SK-N-MC (cell line): ENCODE data around the gene CD58.
A peak's percentile ranks its signal among the peaks of the same experiment; 100 is the strongest.

Source experiments
- DNase-seq: peaks from one replicate; pipeline ENCODE4 v3.0.0-alpha.2; 2011; ENCODE audit warnings: low read depth, low spot score
- H3K27ac ChIP-seq: fragments of 200-600 bp; sonication (generic); 2 replicates; pipeline ENCODE4 v1.5.1; 2016; ENCODE audit warnings: mixed run types
- H3K36me3 ChIP-seq: fragments of 200-600 bp; sonication (generic); 2 replicates; pipeline ENCODE4 v1.6.1; 2017; ENCODE audit warnings: antibody characterized with exemption, low read length, mixed read lengths; ENCODE audit not compliant: insufficient read depth
- H3K4me3 ChIP-seq: fragments of 200-600 bp; sonication (generic); 2 replicates; pipeline ENCODE4 v1.5.1; 2016
- H3K9ac ChIP-seq: fragments of 200-600 bp; sonication (generic); 2 replicates; pipeline ENCODE4 v1.8.0; 2017; ENCODE audit warnings: mixed run types, mixed read lengths; ENCODE audit not compliant: insufficient read length
- H3K9me3 ChIP-seq: fragments of 200-600 bp; sonication (generic); 2 replicates; pipeline ENCODE4 v1.6.1; 2017; ENCODE audit warnings: low read depth, mild to moderate bottlenecking, antibody characterized with exemption, low read length, moderate library complexity, mixed read lengths
- EZH2 ChIP-seq: fragments of 200-600 bp; sonication (generic); IDR thresholded peaks from one replicate; pipeline ENCODE4 v1.6.1; 2017; ENCODE audit warnings: antibody characterized with exemption
- FOXP2 ChIP-seq: optimal IDR thresholded peaks from 2 replicates; pipeline ENCODE3; 2011; ENCODE audit warnings: mild to moderate bottlenecking, moderate library complexity; ENCODE audit not compliant: insufficient read depth; ENCODE audit errors: extremely low read length, control extremely low read depth
- POLR2AphosphoS5 ChIP-seq: IDR thresholded peaks from 2 replicates; pipeline ENCODE4 v1.6.1; 2012; ENCODE audit warnings: mild to moderate bottlenecking, low read depth, low read length, borderline replicate concordance

Gene CD58

DNA sequence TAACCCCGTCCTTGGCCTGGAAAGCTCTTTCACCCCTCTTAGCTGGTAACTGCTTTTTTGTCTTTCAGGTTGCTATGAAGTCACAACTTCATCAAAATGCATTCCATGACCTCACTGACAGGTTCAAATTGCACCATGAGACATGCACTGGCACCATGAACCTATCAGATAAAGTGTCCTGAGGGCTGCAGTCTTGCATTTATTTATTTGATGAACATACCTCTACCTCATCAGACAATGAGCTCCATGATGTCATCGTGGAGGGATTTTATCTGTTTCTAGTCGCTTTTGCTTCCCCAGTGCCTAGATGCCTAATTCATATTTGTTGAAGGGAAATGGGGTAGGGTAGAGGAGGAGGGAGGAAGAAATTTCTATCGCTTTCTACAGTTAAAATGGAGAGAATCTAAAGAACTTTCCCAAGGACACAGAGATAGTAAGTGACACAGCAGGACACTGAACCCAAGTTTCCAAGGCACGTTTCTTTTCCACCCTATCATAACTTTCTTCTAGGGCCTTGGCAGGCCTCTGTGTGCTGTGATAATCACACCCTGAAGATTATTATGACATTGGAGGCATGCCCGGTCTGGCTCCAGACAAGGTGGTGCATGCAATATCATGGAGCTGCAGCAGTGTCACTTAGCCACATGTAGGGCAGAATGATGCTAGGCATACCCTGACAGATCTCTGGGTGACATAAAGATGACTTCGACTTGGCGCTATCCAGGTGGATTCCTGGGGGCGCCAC is 69.5 kb downstream of the CD58 start:
- Histone ChIP-seq H3K9me3 (no peaks in the 10 kb centered on the region), H3K4me3 (no peak overlapping the region), H3K9ac (no peak overlapping the region), H3K27ac (no peak overlapping the region), H3K36me3 (no peaks in the 10 kb centered on the region)
- no peak for TF ChIP-seq EZH2
- no peak for TF ChIP-seq FOXP2
- TF ChIP-seq POLR2AphosphoS5, result no peak
- no peak for DNase-seq

DNA sequence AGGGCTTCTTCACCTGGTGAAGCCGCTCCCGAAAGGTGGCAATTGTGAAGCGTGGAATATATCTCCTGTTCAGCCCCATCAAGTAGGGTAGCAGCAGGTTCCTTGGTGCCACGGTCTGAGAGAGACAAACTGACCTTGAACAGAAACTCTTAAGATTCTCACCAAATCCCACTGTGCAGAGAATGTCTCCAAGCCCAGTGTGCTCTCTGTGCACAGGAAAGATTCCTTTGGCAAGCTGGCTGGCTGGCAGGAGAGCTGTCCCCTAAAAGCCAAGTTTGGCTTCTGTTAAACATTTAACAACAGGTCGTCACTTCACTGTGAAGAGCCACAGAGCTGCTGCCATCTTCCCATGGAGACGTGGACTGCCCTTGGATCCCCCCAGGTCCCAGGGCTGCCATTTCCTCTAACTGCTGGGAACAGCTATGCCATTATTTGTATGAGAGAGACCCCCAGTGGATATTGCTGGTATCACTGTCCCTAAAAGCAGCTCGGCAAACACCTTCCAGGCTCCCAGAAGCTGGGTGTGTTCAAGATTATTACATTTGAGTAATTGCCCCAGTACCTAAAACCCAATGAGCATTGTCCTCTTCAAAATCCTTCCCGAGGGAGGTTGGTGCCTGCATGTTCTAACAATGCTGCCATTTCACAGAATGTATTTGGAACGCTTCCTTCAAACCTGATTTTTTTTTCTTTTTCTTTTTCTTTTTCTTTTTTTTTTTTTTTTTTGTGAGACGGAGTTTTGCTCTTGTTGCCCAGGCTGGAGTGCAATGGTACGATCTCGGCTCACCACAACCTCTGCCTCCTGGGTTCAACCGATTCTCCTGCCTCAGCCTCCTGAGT is 71.8 kb downstream of the CD58 start:
- Histone ChIP-seq H3K4me3 (peak overlapping the region; percentile 41), H3K36me3 (no peaks in the 10 kb centered on the region), H3K9ac (peak overlapping the region; percentile 69), H3K27ac (peak overlapping the region; percentile 89), H3K9me3 (no peaks in the 10 kb centered on the region)
- peak; percentile 77 for DNase-seq
- TF ChIP-seq EZH2 (no peak), POLR2AphosphoS5 (no peak), FOXP2 (no peak)

DNA sequence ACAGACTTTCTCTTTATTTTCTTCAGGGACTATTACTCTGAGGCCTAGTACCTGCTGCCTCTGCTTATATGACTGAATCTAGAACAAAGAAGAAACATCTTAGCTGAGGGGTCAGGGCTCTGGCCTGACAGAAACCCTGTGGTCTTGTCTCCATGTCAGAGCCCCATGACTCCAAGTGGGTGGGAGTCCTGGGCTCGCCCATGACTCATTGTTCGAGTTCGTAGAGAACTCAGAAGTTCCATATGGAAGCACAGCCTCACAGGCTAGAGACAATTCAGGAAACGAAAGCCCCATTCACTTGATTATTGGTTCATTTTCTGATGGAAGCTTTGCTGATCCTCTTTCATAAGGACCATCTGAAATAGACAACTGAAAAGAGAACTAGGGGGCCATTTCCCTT is 73.2 kb downstream of the CD58 start:
- no peak for TF ChIP-seq POLR2AphosphoS5
- peak overlapping the region; percentile 69 for H3K9ac ChIP-seq

DNA sequence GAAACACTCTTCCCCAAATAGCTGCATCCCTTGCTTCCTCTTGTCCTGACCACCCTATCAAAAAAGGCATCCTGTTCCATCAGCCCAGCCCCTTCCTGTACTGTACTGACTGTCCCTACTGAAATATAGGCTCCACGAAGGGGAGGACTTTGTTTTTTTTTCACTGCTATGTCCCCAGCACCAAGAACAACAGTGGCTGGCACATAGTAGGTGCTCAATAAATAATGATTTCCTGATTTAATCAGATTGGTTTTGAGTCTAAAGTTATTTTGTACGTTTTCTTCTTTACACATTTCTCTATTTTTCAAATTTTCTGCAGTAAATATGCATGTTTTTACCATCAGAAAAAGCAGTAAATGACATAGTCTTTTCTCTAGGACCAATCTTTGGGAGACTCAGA is 73.9 kb downstream of the CD58 start:
- Histone ChIP-seq H3K36me3 (no peaks in the 10 kb centered on the region), H3K4me3 (no peak overlapping the region), H3K27ac (peak overlapping the region; percentile 89), H3K9ac (no peak overlapping the region), H3K9me3 (no peaks in the 10 kb centered on the region)
- no peak for TF ChIP-seq FOXP2
- TF ChIP-seq POLR2AphosphoS5, result no peak
- TF ChIP-seq EZH2, result no peak
- no peak for DNase-seq

More for the DNA sequence above, 73.2 kb downstream of the CD58 start:
- no peak overlapping the region for H3K4me3 ChIP-seq
- H3K9me3 ChIP-seq, result no peaks in the 10 kb centered on the region
- DNase-seq, result no peak
- H3K36me3 ChIP-seq, result no peaks in the 10 kb centered on the region
- H3K27ac ChIP-seq, result peak overlapping the region; percentile 89

DNA sequence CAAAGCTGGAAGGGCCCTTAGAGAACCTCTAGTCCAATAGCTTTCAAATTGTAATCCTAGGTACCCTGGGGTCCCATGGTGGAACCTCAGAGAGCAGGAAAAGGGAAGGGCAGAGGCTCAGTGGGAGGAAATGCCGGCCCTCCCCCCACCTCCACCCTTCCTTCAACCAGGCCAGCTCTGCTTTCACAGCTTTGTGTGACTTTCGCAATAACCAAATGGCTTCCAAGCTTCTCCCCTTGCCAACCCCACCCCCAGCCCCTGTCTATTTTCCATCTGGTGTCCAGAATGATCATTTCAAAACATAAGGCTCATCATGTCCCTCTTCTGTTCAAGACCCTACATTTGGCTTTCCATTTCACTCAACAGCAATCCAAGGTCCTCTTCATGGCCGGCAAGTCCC is 74.4 kb downstream of the CD58 start:
- H3K9ac ChIP-seq, result peak overlapping the region; percentile 14
- DNase-seq, result no peak
- peak overlapping the region; percentile 89; the same call in 1 of the 2 replicates for H3K27ac ChIP-seq
- no peaks in the 10 kb centered on the region for H3K9me3 ChIP-seq
- no peak for TF ChIP-seq FOXP2
- no peak for TF ChIP-seq POLR2AphosphoS5
- TF ChIP-seq EZH2, result no peak
- no peaks in the 10 kb centered on the region for H3K36me3 ChIP-seq
- no peak overlapping the region for H3K4me3 ChIP-seq

DNA sequence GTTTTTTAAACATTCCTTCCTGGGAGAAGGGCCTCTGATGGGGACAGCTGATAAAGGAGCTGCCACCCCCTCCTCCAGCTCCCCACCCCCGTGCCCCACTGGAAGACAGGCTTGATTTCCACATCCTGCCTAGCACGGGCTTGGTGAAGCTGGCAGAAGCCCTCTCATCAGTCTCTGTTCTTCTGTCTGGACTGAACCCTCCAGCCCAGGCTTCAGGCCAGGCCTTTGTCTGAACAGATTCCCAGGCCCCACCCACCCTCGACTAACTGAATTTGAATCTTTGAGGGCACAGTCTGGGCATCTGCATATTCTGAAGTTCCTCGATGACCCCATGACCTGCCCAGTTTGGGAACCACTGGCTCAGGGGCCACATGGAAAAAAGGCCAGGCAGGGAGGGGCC is 75.3 kb downstream of the CD58 start:
- Histone ChIP-seq H3K27ac (peak overlapping the region; percentile 89), H3K4me3 (no peak overlapping the region), H3K9me3 (no peaks in the 10 kb centered on the region), H3K9ac (no peak overlapping the region), H3K36me3 (no peaks in the 10 kb centered on the region)
- no peak for DNase-seq
- TF ChIP-seq FOXP2 (no peak), POLR2AphosphoS5 (no peak), EZH2 (no peak)

DNA sequence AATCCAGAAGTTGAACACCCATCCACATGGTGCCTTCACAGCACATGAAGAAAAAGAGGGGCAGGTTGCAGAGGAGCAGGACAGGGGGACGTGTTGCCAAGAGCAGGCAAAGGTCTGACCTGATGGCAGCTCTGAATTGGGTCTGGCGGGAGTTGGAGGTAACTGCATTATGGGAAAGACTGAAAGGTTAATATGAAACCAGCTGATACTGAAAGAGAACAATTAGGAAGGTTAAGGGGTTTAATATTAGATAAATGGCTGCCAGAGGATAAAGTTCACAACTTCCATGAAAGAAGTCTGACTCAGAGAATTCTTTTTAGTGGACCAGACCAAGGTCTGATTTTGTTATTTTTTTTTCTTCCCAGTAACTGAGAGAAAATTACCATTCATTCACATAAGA is 76.1 kb downstream of the CD58 start:
- no peak overlapping the region for H3K9ac ChIP-seq
- TF ChIP-seq FOXP2 (no peak), POLR2AphosphoS5 (no peak)
- H3K4me3 ChIP-seq, result no peak overlapping the region
- H3K36me3 ChIP-seq, result no peaks in the 10 kb centered on the region
- no peak for DNase-seq
- peak overlapping the region; percentile 59 for H3K27ac ChIP-seq
- no peaks in the 10 kb centered on the region for H3K9me3 ChIP-seq

DNA sequence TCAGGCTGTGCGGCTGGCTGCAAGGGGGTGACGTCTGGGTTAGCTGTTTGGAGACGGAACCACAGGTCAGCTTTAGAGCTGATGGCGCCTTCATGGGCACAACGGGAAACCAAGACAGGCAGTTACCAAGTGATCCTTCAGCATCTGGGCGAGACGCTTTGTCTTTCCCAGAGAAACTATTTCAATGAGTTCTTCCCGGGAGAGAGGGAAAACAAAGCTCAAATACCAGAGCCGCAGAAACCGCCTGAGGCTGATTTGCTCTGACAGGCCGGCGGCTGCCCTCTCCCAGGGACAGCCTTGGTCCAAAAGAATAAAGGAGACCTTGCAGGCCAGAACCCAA is 76.5 kb downstream of the CD58 start:
- Histone ChIP-seq H3K36me3 (no peaks in the 10 kb centered on the region), H3K27ac (peak overlapping the region; percentile 59; the same call in 1 of the 2 replicates), H3K9ac (no peak overlapping the region), H3K9me3 (no peaks in the 10 kb centered on the region), H3K4me3 (no peak overlapping the region)
- DNase-seq, result no peak
- TF ChIP-seq POLR2AphosphoS5 (no peak), FOXP2 (no peak), EZH2 (no peak)
